Measurements from ENCODE around the gene NUP210. TPM values are rescaled to one million over a fixed set of nuclear protein-coding genes. Genes with fewer than 3 reads are reported as not detected.

The NUP210 gene
- total RNA-seq, 2 donors from 2014 or later = 116 to 147 TPM

DNA sequence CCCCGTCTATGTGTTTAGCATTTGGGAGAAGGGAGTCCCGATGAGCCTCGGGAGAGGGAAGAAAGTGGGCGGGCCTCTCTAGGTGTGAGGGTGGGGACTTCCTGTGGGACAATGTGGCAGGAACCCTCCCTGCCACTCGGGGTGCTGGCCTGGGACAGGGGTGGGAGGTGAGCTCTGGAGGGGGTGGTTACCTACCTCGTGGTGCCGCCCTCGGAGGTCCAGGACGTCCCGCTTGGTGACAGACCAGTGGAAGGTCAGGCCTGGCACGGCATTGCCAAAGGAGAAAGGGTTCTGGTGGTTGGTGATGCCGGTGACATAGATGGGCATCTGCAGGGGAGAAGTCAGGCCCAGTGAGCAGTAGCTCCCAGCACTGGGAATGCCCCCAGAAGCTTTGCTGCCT, 83.5 kb downstream of the NUP210 start:
- DNase-seq (ENCODE audit: low spot score in 2 of 2) (no peak), ATAC-seq (no peak)
- H3K27ac Mint-ChIP-seq = peak overlapping the region in 1 of 2 donors; percentile 85
- no peaks in the 10 kb centered on the region for H3K9me3 Mint-ChIP-seq
- H3K36me3 Mint-ChIP-seq = peaks cover 5 to 10% of the 10 kb centered on the region in 2 donors

DNA sequence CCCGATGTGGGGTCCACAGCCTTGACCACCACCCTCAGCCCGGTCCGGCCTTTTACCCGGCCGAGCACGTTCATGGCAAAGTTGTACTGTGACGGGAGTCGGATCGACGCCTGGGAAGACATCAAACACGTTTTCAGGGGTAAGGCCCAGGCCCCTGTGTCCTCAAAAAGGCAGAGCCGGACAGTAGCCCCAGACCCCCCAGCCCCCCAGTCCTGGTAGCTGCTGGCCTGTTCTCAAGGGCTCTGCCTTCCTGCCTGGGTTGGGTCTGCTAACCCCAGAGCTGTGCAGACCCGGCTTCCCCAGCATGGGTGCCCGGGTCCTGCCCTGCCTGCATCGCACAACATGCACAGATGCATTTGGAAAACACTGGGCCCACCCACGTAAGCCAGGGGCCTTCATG, 84.6 kb downstream of the NUP210 start:
- Mint-ChIP-seq H3K9me3 (no peaks in the 10 kb centered on the region), H3K27ac (peak overlapping the region; percentile 38 to 72), H3K36me3 (peaks cover 5 to 10% of the 10 kb centered on the region in 2 donors)
- no peak for DNase-seq (ENCODE audit: low spot score in 2 of 2)
- ATAC-seq = no peak

DNA sequence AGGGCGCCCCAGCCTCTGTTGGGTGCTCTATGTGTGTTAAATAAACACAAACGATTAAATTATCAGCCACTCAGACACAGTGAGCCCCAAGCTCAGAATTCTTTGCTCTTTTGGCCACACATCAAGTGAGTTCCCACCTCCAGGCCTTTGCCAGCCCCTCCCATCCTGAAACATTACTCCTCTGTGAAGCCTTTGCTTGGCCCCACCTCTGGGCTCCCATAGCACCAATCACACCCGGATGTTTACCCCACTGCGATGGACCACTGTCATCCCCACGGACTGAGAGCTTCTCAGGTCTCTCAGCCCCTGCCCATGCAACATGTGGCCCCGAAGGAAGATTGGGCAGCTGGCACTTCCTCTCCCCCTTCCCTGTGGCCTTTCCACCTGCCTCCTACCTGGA, 85.1 kb downstream of the NUP210 start:
- Mint-ChIP-seq H3K36me3 (peaks cover 5 to 10% of the 10 kb centered on the region in 2 donors), H3K9me3 (no peaks in the 10 kb centered on the region), H3K27ac (peak overlapping the region; percentile 38 to 72)
- no peak for ATAC-seq
- DNase-seq (ENCODE audit: low spot score in 2 of 2) = no peak

DNA sequence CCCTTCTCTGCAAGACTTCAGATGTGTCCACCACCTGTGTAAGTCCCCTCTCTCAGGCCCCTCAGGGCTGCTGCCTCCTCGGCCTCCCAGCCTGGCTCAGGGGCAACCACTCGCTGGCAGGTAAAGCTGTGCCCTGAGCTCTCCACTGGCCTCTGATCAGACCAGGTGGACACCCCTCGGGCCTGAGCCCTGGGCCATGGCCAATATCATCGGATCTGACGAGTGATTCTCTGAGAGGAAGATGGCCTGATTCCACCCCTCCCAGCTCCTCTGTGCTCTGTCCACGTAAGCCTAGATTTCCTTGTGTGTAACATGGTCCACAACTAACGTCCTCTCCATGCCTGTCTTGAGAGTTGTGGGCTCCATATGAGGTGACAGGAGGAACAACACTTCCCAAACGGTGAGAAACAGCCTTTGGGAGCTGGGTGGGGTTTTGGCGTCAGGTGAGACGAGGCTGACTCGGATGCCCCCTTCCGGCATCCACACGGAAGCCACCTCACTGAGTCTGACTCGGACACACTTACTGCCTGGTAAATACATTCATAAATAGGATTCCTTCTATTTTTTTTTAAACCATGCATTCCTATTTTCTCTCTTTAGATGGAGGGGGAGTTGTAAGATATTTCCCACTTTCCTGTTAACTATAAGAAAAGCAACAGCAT, 86.8 kb downstream of the NUP210 start:
- H3K27ac Mint-ChIP-seq = peak overlapping the region; percentile 63 to 92
- ATAC-seq (no peak), DNase-seq (ENCODE audit: low spot score in 2 of 2) (no peak)
- no peaks in the 10 kb centered on the region for H3K9me3 Mint-ChIP-seq
- H3K36me3 Mint-ChIP-seq = peaks cover 12 to 14% of the 10 kb centered on the region in 2 donors

DNA sequence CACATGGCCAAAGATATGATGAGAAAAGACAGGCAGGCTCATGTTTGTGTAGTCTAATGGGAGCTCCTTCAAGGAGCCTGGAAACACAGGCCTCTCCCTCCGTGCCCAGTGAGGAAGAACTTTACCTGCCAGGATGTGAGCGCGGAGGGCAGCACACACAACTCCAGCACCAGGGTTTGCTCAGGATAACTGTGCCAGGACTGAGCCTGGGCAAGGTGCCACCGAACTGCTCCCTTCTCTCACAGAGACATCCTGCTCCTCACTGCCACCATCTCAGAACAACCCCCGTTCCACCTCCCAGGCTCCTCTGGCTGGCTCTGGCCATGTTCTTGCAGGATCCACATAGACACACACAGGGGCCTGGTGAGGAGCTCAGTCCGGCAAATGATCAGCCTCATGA, 87.4 kb downstream of the NUP210 start:
- Mint-ChIP-seq H3K27ac (peak overlapping the region; percentile 63 to 92), H3K36me3 (peaks cover 12 to 14% of the 10 kb centered on the region in 2 donors)
- DNase-seq (ENCODE audit: low spot score in 2 of 2) = no peak

DNA sequence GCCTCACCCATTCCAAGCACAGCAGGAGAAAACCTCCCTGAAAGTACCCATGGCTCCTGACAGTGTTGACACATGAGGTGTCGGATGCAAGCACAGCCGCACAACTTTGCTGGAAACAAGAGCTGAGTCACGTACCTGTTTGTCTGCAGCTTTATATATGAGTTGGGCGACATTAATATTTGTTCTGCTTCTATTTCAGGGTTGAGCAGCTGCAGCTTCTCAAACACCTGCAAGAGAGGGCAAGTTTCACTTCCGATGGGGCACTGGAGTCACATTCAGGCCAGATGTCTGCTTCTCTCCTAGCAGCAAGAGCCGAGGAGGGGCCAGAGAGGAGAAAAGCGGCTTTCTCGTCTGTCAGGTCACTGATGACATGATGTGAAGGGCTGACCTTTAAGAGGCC, 88.0 kb downstream of the NUP210 start:
- DNase-seq (ENCODE audit: low spot score in 2 of 2) = no peak
- H3K9me3 Mint-ChIP-seq = no peaks in the 10 kb centered on the region
- peaks cover 8 to 10% of the 10 kb centered on the region in 2 donors for H3K36me3 Mint-ChIP-seq
- peak overlapping the region; percentile 62 to 63 for H3K27ac Mint-ChIP-seq
- no peak for ATAC-seq

More for the DNA sequence above, 87.4 kb downstream of the NUP210 start:
- ATAC-seq = no peak
- no peaks in the 10 kb centered on the region for H3K9me3 Mint-ChIP-seq

DNA sequence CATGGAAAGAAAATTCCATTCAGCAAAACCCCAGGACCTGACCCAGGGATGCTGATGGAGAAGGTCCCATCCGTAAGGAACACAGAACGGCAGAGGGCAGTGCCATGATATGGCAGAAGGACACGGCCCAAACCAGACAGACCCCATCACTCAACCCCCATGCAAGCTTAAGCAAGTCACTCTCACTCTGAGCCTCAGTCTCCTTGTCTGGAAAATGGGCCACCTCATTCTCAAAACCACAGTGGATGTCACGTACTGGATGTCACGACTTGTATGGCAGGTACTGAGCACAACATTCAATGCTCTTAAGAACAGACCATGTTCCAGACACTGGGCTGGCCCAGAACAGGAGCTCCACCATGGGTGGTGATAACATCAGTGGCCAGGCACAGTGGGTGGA, 90.4 kb downstream of the NUP210 start:
- no peak for DNase-seq (ENCODE audit: low spot score in 2 of 2)
- H3K9me3 Mint-ChIP-seq = no peaks in the 10 kb centered on the region
- ATAC-seq = no peak
- peak overlapping the region; percentile 22 to 63 for H3K27ac Mint-ChIP-seq
- H3K36me3 Mint-ChIP-seq = peaks cover 9 to 13% of the 10 kb centered on the region in 2 donors

DNA sequence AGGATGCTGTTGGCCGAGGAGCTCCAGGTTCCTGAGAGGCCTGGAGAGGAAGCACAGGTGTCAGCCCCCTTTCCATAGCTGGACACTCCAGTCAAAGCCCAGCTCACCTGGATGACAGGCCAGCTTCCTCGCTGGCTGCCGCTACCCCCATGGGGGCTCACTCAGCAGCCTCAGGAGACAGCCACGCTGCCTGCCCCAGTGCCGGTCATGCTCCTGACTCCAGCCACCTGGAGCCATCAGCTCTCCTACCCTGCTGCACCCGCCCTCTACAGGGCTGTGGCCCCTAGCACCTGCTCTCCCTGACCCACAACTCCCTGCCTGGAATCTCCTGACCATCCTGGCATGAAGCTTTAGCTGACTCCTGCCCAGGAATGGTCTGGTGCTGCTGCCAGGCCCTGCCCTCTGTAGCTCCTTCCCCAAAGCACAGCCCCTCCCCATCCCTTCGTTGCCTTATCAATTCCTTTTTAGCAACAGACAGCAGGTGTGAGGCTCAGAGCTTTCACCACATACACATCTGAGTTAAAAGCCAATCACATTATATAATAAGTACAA, 94.2 kb downstream of the NUP210 start:
- peaks cover 15% of the 10 kb centered on the region in 2 donors for H3K36me3 Mint-ChIP-seq
- peak in 1 of 2 donors; percentile 2 for ATAC-seq

DNA sequence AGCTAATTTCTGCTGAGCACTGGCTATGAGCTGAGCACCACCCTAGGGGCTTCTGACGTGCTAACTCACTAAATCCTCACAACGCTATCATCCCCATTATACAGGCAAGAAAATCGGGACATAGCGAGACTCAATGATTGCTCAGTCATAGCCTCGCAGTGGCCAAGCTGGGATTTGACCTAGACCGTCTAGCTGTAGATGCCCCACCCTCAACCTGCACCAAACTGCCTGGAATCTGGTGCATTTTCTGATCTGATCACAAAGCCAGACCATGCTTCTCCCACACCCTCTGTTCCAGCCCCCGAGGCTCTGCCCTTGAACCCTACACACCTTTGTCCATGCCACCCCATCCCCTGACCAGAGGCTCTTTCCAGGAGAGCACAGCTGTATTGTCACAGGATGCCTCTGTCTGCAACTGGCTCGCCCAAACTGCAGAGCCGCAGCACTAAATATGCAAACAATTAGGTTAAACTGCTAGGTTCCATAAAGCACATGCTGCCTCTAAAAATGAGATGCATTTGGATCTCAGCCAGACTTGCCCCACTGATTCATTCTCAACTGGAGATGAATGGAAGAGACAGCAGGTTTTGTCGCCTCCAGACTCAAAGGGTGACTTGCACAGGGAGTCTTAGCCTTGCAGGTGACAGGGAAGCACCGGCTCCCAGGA, 95.2 kb downstream of the NUP210 start:
- Mint-ChIP-seq H3K27ac (peak overlapping the region; percentile 77 to 78), H3K9me3 (no peaks in the 10 kb centered on the region), H3K36me3 (peaks cover 15 to 17% of the 10 kb centered on the region in 2 donors)
- ATAC-seq = no peak
- no peak for DNase-seq (ENCODE audit: low spot score in 2 of 2)

More for the DNA sequence above, 94.2 kb downstream of the NUP210 start:
- peak overlapping the region; percentile 54 to 75 for H3K27ac Mint-ChIP-seq
- H3K9me3 Mint-ChIP-seq = no peaks in the 10 kb centered on the region
- DNase-seq (ENCODE audit: low spot score in 2 of 2) = no peak

DNA sequence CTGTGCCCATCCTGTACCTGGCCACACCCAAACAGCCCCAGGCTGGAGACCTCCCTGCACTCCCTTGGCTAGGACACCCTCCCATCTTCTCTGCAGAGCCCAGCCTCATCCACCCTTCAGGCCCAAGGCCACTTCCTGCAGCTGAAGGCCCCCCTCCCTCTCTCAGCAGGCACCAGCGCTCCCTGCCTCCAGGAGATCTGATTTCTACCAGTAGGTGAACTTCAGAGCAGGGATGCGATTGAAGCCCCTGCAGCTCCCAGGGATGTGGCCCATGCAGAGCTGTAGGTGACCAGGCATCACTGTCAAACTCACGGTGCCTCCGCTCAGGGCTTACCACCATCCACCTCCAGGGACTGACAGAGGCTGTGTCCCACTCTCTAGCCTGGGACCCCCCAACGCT, 96.3 kb downstream of the NUP210 start:
- DNase-seq (ENCODE audit: low spot score in 2 of 2) (no peak), ATAC-seq (peak in 1 of 2 donors; percentile 9)
- Mint-ChIP-seq H3K27ac (peak overlapping the region; percentile 78 to 89), H3K36me3 (peaks cover 11 to 18% of the 10 kb centered on the region in 2 donors), H3K9me3 (no peaks in the 10 kb centered on the region)

DNA sequence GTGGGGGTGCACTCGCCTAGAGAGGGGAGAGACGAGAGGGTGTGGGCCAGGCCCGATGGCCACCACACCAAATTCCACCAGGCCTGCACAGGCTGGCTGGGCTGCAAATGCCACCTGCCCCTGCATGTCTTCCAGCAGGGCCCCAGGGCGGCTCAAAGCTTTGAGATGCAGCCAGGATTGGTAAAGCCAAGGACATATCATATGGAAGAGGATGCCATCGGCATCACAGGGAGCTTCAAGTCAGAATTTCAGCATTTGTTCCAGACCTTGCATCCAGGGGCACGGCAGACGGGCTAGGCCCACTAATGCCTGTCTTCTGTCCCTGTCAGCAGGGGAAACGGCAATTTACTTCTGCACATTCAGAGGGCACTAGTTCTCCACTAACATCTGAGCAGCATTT, 97.8 kb downstream of the NUP210 start:
- ATAC-seq (no peak), DNase-seq (ENCODE audit: low spot score in 2 of 2) (no peak)
- Mint-ChIP-seq H3K9me3 (no peaks in the 10 kb centered on the region), H3K36me3 (peaks cover 18 to 20% of the 10 kb centered on the region in 2 donors), H3K27ac (peak overlapping the region; percentile 38 to 62)

DNA sequence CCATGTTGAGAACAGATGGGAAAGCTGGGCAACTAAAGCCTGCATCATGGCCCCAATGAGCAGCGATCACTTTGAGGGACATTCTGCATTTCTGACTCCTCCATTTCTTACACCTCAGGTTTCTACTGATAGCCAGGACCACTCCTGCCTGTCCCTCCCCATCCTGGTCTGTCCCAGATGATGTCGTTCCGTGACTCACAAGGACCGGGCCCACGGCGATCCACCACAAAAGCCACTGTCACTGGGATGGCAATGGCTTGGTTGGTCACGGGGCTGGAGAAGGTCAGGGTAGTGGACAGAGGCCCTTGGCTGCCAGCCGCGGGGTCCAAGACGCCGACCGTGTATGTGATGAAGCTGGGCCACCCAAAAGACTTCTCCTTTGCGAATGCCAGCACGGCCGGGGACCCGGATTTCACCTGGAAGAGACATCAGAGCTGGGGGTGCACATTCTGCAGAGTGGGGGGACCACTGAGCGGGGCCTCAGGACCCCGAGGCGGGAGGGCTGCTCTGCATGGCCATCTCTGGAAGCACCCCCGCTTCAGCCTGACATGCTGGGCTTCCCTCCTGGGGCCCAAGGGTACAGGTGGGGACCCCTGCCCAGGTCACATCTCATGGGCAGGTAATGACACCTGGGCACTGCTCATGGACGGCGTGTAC, 100.4 kb downstream of the NUP210 start:
- DNase-seq (ENCODE audit: low spot score in 2 of 2) = no peak
- Mint-ChIP-seq H3K27ac (peak overlapping the region; percentile 27 to 88), H3K36me3 (peaks cover 15 to 17% of the 10 kb centered on the region in 2 donors), H3K9me3 (no peaks in the 10 kb centered on the region)
- no peak for ATAC-seq

DNA sequence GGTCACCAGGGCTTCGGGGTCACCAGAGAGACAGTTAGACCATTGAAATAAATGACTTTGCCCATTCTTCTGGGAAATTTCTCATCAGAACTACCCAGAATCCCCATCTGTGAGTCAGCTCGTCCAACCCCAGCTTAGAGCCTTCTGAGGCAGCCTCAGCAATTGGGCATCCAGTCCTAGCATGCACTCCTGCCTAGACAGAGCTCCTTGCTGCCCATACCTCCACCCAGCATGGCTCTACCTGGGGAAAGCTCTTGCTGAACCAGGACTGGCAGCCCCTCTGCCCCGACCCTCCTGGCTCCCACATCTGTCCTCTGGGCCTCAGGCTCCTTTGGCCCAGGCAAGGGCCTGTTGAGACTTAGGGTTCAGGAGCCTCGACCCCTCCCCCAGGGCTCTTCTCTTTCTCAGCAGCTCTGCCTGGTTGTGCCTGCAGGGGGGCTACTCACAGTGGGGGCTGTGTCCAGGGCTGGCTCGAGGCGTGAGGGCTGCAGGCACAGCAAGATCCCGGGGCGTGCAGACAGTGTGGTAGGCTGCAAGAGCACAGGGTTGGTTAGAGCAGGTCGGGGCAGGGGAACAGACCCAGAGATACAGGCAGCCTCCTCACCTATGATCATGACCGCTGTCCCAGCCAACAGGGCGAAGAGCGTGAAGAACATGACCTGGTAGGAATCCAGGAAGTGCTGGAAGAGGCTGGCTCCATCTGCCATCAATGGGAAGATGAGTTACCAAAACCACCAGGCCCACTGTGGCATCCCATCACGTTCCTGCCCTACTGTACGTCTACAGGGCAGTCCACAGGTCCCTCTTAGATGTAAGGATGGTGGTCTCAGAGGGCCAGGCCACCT, 101.3 kb downstream of the NUP210 start:
- H3K27ac Mint-ChIP-seq = peak overlapping the region; percentile 27 to 87
- no peak for ATAC-seq
- peaks cover 21% of the 10 kb centered on the region in 2 donors for H3K36me3 Mint-ChIP-seq
- no peak for DNase-seq (ENCODE audit: low spot score in 2 of 2)
- no peaks in the 10 kb centered on the region for H3K9me3 Mint-ChIP-seq

DNA sequence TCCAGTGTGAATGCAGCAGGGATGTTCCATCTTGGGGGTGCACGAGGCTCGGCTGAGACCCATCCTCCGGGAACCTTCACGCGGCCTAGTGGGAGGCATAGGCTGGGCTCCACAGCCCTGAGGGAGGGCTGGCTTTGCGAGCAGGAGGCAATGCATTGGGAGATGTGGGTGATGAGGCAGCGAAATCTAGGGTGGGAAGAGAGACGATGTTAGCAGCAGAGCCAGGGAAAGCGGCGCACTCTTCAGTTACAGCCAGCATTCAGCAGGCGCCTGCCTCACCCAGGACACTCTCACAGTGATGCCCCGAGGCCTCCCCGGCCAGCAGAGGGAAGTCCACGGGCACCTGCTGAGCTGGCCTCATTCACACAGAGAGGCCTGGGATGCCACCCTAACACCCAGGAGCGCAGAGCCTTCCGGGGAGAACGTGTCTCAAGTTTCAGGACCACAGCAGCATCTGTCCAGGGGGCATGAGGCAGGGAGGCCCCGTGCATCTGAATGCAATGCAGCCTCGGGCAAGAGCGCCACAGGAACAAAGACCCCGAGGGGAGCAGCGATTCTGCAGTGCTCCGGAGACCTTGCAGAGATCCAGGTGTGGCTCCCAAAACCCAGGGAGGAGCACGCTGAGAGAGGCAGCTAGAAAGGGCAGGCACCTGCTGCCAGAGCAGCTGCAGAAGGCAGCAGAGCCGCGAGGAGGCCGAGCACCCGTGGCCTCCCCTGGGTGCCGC, 102.4 kb downstream of the NUP210 start:
- no peak for ATAC-seq
- Mint-ChIP-seq H3K9me3 (no peaks in the 10 kb centered on the region), H3K36me3 (peaks cover 21% of the 10 kb centered on the region in 2 donors), H3K27ac (peak overlapping the region in 1 of 2 donors; percentile 98)
- DNase-seq (ENCODE audit: low spot score in 2 of 2) = no peak

DNA sequence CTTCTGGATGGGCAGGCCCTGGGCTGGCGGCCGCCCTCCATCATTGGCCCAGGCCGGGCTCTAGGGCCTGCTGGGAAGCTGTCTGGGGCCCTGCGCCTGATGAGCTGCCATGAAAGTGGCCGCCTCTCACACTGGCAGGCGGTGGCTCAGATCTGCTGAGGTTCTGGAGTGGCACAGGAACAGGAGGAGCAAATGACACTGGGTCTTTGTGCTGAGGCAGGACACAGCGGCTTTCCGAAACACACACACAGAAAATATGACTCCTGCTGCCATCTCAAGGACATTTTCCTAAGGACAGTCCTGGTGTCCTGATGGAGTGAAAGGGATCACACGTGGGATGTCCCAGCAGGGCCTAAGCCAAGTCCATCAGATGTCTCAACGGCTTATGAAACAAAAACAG, 103.5 kb downstream of the NUP210 start:
- Mint-ChIP-seq H3K36me3 (peaks cover 15 to 21% of the 10 kb centered on the region in 2 donors), H3K27ac (peak overlapping the region in 1 of 2 donors; percentile 6), H3K9me3 (no peaks in the 10 kb centered on the region)
- no peak for ATAC-seq
- DNase-seq (ENCODE audit: low spot score in 2 of 2) = no peak

DNA sequence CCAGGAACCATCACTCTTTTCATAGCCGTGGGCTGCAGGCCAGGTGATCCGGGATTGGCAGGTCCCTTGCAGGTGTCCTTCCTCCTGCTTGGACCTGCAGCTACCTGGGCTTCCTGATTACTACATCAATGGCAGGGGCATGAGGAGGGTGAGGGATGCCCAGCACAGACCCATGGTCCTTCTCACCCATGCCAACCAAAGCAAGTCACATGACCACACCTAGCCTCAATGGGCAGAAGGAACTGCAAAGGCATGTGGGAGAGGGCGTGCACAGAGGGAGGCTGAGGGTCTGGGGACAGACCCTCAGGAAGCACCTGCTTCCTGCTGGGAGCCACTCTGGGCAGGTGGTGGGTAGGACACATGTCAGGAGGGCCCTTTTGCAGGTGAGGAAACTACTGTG, 105.2 kb downstream of the NUP210 start:
- ATAC-seq (no peak), DNase-seq (ENCODE audit: low spot score in 2 of 2) (no peak)
- Mint-ChIP-seq H3K36me3 (peaks cover 12 to 21% of the 10 kb centered on the region in 2 donors), H3K27ac (peak overlapping the region; percentile 70 to 90), H3K9me3 (no peaks in the 10 kb centered on the region)

Measured in activated naive CD4-positive, alpha-beta T cell treated with anti-CD3 and anti-CD28 coated beads, Interleukin-2, amount 50 U/mL, for 72 hours (primary cell).